ENCODE data around the gene LTBP1.

The LTBP1 gene

DNA sequence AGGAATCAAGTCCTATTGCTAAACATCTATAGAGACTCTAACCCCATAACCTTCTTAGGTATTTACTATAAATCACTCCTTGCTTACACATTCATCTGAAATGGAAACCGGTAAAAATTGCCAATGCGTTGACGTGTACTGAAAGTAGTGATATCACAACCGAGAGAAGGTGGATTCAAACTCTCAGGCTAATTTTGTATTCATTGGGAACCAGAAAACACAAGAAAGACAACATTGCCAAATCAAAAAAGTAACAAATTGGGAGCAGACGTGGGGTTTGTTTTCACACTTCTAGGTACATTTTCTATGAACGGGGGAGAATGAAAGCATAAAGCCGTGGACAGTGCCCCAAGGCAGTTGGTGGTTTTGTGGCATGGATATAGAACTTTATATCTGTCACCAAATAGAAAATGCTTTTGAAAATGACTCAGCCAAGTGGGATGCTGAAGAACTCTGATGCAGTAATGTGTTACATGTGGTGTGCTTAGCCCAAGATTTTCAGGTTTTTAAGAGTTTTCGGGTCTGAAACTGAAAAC, 374.6 kb downstream of the LTBP1 start:
- Histone ChIP-seq H3K27me3 (ENCODE audit: control insufficient read depth, low read length) (no peaks in the 10 kb centered on the region), H4K20me1 (ENCODE audit: control insufficient read depth, insufficient read depth, low read depth, low read length) (no peaks in the 10 kb centered on the region), H3K36me3 (ENCODE audit: control insufficient read depth, low read length) (peaks cover 36% of the 10 kb centered on the region), H3K4me2 (ENCODE audit: low read length) (peak overlapping the region; percentile 42), H3K9me2 (replicated peaks; ENCODE audit: control insufficient read depth, low read length) (no peaks in the 10 kb centered on the region), H3K79me2 (ENCODE audit: control insufficient read depth, low read length) (no peaks in the 10 kb centered on the region), H3F3A (ENCODE audit: control insufficient read depth, insufficient read depth) (peaks cover 6% of the 10 kb centered on the region; the same call in 1 of the 2 replicates), H3K4me3 (ENCODE audit: low read length) (no peak overlapping the region), H3K9me3 (ENCODE audit: control insufficient read depth, insufficient read depth, low read length) (no peaks in the 10 kb centered on the region), H3K4me1 (ENCODE audit: control insufficient read depth, low read length) (peaks cover 28% of the 10 kb centered on the region), H3K27ac (ENCODE audit: low read depth, low read length) (no peak overlapping the region)
- TF ChIP-seq EZH2phosphoT487 (IDR thresholded peaks at IDR 0.05; ENCODE audit: borderline replicate concordance, low read length) (no peak), CTCF (IDR thresholded peaks at IDR 0.05; ENCODE audit: low read depth, low read length, poor library complexity, severe bottlenecking) (no peak)

DNA sequence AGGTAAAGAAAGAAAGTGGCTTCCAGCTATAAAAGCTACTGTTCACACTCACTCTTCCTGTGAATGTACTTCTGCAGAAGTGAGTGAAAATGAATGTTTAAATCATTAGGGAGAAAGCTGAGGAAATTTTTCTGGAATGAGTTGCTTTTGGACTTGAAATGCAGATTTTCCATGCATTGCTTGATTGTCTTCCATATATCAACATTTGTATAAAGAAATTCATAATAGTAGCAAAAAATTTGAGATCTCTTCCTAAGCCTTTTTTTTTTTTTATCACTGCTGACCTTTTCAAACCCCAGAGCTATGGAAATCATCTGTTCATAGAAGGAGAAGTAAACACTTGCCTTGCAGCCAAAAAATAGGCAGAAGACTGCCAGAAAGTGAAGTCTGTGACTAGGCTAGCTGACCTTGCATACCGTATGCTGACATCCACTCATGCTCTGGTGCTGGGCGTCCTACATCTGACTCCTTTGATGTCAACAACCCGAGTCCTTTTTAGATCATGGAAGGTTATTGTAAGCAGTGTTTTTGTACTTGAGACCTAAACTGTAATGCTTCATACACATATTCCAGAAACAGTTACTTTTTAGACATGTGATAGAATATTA, 375.2 kb downstream of the LTBP1 start:
- Histone ChIP-seq H3F3A (ENCODE audit: control insufficient read depth, insufficient read depth) (peaks cover 6% of the 10 kb centered on the region; the same call in 1 of the 2 replicates), H3K9me2 (replicated peaks; ENCODE audit: control insufficient read depth, low read length) (no peaks in the 10 kb centered on the region)

GRCh38 chr2:33322612-33323011, 375.9 kb downstream of the LTBP1 start:
- H3K9me2 ChIP-seq (replicated peaks; ENCODE audit: control insufficient read depth, low read length): no peaks in the 10 kb centered on the region
- H3K9me3 ChIP-seq (ENCODE audit: control insufficient read depth, insufficient read depth, low read length): no peaks in the 10 kb centered on the region
- no peak for TF ChIP-seq CTCF (IDR thresholded peaks at IDR 0.05; ENCODE audit: low read depth, low read length, poor library complexity, severe bottlenecking)
- no peak for TF ChIP-seq EZH2phosphoT487 (IDR thresholded peaks at IDR 0.05; ENCODE audit: borderline replicate concordance, low read length)
- peaks cover 28% of the 10 kb centered on the region for H3K4me1 ChIP-seq (ENCODE audit: control insufficient read depth, low read length)
- H3K27me3 ChIP-seq (ENCODE audit: control insufficient read depth, low read length): no peaks in the 10 kb centered on the region
- H3F3A ChIP-seq (ENCODE audit: control insufficient read depth, insufficient read depth): peaks cover 6% of the 10 kb centered on the region; the same call in 1 of the 2 replicates
- peaks cover 34% of the 10 kb centered on the region for H3K36me3 ChIP-seq (ENCODE audit: control insufficient read depth, low read length)
- peak overlapping the region; percentile 42 for H3K4me2 ChIP-seq (ENCODE audit: low read length)
- no peaks in the 10 kb centered on the region for H3K79me2 ChIP-seq (ENCODE audit: control insufficient read depth, low read length)
- H3K27ac ChIP-seq (ENCODE audit: low read depth, low read length): no peak overlapping the region
- H3K4me3 ChIP-seq (ENCODE audit: low read length): peak overlapping the region; percentile 16; the same call in 1 of the 2 replicates
- no peaks in the 10 kb centered on the region for H4K20me1 ChIP-seq (ENCODE audit: control insufficient read depth, insufficient read depth, low read depth, low read length)

More for the DNA sequence above, 375.2 kb downstream of the LTBP1 start:
- Histone ChIP-seq H4K20me1 (ENCODE audit: control insufficient read depth, insufficient read depth, low read depth, low read length) (no peaks in the 10 kb centered on the region), H3K27ac (ENCODE audit: low read depth, low read length) (no peak overlapping the region), H3K27me3 (ENCODE audit: control insufficient read depth, low read length) (no peaks in the 10 kb centered on the region), H3K4me2 (ENCODE audit: low read length) (peak overlapping the region; percentile 42), H3K4me1 (ENCODE audit: control insufficient read depth, low read length) (peaks cover 28% of the 10 kb centered on the region), H3K9me3 (ENCODE audit: control insufficient read depth, insufficient read depth, low read length) (no peaks in the 10 kb centered on the region), H3K79me2 (ENCODE audit: control insufficient read depth, low read length) (no peaks in the 10 kb centered on the region), H3K36me3 (ENCODE audit: control insufficient read depth, low read length) (peaks cover 36% of the 10 kb centered on the region), H3K4me3 (ENCODE audit: low read length) (peak overlapping the region; percentile 16)
- TF ChIP-seq EZH2phosphoT487 (IDR thresholded peaks at IDR 0.05; ENCODE audit: borderline replicate concordance, low read length) (no peak), CTCF (IDR thresholded peaks at IDR 0.05; ENCODE audit: low read depth, low read length, poor library complexity, severe bottlenecking) (no peak)

All from DOHH2 (cell line).